HG02588 (cell line): ENCODE measurements around the gene OR7A17.

Source experiments
- ATAC-seq: cut with Tn5 transposase; IDR thresholded peaks from one replicate; pipeline ENCODE4 v1.9.1; 2021; ENCODE audit warnings: mild to moderate bottlenecking, moderate library complexity; ENCODE audit not compliant: unreplicated experiment

OR7A17 gene

DNA sequence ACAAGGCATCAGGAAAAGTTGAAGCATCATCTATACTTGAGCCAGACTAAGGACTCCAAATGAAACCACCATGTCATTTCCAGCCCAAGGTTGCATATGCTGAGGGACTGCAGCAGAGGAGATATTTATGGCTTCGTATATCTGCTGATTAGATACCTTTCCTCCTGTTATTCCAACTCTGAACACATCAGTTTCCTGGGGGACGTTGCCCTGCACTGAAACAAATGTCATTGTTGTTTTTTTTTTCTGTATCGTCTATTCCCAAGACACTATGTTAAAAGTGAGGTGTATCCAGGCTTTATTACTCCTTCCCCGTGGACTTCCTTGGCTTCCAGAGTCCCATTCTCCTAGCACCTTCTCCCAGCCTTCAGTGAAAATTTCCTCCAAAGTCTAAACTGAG lies at the start of gene OR7A17:
OR7A17 (minus strand) TSS at position 101 of the 400 bp plus-strand sequence. CDS start 4,777 bp downstream, outside the sequence.
- ATAC-seq, result no peak

GRCh38 chr19:14933506-14933905 lies 47.6 kb upstream of the OR7A17 start:
- no peak for ATAC-seq

GRCh38 chr19:14916848-14917247 lies 30.9 kb upstream of the OR7A17 start:
- no peak for ATAC-seq

DNA sequence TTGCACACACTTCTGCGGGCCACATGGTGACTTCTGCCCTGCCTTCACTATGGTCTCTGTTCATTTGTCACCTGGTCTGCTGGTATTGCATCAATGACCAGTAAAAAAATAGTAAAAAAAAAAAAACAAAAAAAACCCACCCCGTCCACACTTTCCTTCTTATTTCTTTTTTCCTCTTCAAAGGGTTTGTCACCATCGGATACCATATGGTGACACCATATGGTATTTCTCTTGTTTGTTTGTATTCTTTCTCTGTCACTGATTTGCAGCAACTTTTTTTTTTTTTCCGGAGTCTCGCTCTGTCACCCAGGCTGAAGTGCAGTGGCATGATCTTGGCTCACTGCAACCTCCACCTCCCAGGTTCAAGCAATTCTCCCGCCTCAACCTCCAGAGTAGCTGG lies 29.2 kb upstream of the OR7A17 start:
- ATAC-seq, result no peak

DNA sequence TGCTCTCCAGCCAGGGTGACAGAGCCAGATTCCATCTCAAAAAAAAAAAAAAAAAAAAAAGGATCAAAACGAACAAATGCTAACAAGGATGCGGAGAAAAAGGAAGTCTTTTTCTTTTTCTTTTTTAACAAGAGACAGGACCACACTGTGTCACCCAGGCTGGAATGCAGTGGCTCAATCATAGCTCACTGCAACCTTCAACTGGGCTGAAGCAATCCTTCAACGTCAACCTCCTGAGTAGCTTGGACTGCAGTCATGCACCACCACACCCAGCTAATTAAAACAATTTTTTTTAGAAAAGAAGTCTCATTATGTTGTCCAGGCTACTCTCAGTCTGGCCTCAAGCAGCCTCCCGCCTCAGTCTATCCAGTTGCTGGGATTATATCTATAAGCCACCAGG lies 20.8 kb upstream of the OR7A17 start:
- no peak for ATAC-seq

DNA sequence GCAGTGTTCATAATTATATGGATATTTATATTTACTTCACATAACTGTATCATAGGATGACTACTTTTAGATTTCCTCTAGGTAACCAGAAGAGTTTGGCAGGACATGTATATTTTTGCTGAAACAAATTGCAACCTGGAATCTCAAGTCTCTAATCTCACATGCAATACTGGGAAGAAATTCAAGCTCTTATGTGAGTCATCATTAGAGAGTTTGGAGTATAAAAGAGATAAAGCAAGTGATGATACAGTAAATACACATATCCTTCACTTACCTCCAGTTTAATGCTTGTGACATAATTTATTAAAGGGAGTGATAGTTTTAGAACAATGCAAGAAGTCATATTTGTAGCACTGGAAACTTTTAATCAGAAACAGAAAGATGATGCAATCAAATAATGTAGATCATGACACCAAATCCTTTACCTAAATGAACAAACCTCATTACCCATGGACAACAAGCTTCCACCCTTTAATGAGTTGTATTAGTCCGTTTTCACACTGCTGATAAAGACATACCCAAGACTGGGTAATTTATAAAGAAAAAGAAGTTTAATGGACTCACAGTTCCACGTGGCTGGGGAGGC lies 15.8 kb upstream of the OR7A17 start:
- no peak for ATAC-seq

DNA sequence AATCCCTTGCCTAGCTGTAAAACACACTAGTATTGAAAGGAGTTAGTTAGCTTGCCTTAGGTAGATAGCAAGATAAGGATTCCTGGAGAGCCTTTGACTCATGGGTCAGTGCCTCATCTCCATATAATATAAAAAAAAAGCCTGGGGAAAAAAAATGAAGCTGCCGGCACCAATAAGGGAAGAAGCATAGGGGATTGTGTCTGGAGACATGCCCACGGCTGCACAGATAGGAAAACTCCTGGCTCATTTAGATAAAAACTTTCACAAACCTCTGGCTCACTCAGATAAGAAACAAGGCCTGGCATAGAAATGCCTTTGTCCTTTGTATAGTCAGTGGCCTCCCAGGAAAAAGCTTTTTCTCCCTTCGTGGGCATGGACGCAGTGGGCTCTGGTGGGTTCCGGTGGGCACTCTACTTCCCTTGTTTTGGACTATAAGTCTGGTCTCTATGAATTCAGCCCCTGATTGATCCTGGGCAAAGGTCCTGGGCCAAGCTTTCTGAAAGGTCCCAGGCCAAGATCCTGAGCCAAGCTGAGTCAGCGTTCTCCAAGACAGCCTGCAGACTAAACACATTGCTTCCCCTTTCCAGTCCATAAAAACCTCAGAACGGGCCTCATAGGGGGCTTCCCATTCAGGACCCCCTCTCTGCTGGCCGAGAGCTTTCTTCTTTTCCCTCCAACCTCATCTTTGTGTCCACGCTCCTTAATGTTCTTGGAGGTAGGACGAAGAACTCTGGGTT lies 4.9 kb upstream of the OR7A17 start:
- ATAC-seq, result no peak

DNA sequence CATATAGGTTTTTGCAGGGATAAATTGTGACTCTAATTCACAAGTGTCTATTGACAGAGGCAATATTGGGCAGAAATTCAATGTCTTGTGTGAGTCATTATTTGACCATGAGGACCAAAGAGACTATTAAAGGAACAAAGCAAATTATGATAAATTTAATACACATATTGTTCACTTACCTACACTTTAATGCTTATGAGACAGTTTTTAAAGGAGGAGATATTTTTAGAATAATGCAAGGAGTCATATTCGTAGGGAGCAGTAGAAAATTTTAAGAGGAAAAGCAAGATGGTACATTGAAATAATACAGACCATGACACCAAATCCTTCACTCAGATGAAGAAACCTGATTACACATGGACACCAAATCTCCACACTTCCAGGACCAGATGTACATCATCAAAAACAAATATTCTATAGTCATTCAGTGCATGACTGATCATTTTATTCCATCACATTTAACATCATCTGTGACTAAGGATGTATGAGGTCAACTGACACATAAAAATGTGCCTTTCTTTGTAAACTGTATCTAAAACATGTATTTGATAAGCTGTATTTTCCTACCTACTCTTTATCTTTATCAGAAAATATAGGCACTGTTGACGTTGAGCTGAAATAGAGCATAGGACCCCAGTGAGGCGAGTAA lies 4.2 kb upstream of the OR7A17 start:
- no peak for ATAC-seq

GRCh38 chr19:14871619-14872230 lies 14.2 kb downstream of the OR7A17 start:
- ATAC-seq, result no peak

- ATAC-seq, result no peak
These were observed 17.4 kb downstream of the OR7A17 start for GRCh38 chr19:14868497-14868896.

DNA sequence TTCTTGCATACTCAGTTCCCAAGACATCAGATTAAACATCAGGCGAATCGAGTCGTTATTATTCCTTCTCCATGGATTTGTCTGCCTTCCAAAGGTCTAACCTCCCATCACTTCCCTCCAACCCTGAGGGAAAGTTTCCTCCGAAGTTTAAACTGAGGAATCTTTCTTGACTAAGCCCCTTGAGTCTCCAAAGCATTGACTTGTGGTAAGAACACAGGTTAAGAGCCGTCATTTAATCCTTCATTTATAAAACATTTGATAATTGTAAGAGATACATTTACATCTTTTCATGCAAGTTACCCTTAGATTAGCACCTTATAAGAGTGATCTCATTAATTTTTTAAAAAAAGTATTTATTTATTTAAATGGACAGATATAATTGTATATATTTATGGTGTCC lies 37.1 kb downstream of the OR7A17 start, which contains the start of gene OR7A10:
OR7A10 (minus strand) TSS at position 101 of the 400 bp plus-strand sequence. CDS start 7,045 bp downstream, outside the sequence.
- no peak for ATAC-seq

- no peak for ATAC-seq
These were observed 42.4 kb downstream of the OR7A17 start for GRCh38 chr19:14843578-14843977.

- ATAC-seq, result no peak
These were observed 42.8 kb downstream of the OR7A17 start for GRCh38 chr19:14843169-14843568.

DNA sequence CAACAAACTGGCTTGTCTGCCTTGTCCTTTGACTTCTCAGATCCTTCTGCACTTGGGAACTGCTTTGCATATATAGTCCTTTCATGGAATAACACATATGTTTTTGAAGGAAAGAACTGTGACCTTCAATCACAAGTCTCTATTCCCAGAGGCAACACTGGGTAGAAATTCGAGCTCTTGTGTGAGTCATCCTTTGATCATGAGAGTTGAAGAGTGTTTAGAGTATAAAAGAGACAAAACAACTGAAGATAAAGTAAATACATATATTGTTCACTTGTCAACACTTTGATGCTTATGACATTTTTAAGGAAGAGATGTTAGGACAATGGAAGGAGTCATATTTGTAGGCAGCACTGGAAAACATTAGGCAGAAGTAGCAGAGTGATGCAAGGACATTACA lies 45.7 kb downstream of the OR7A17 start:
- ATAC-seq, result no peak

DNA sequence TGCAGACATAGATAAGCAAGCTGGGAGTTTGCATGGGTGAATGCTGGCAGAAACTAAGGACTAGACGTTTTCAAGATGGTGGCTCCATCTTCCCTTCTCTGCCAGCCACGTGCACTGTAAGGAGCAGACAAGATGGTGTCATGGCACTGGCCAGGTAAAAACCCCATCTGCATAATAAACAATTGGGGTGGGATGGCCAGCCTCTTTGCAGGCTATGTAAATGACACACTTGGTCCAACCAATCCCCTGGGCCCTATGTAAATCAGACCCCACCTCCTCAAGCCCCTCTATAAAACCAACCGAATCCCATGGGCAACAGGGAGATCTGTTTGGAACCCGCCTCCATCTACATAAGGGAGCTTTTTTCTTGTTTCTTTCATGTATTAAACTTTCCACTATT lies 48.5 kb downstream of the OR7A17 start:
- no peak for ATAC-seq

GRCh38 chr19:14835011-14835410 lies 50.9 kb downstream of the OR7A17 start, which contains the start of the genes OR7A5 and OR7C1:
TSS of gene OR7A5 (minus strand) at chr19:14835185. CDS start at chr19:14828241, 6,944 bp downstream.
TSS of gene OR7C1 (minus strand) at chr19:14835185. CDS start at chr19:14800136, 35,049 bp downstream.
- no peak for ATAC-seq

DNA sequence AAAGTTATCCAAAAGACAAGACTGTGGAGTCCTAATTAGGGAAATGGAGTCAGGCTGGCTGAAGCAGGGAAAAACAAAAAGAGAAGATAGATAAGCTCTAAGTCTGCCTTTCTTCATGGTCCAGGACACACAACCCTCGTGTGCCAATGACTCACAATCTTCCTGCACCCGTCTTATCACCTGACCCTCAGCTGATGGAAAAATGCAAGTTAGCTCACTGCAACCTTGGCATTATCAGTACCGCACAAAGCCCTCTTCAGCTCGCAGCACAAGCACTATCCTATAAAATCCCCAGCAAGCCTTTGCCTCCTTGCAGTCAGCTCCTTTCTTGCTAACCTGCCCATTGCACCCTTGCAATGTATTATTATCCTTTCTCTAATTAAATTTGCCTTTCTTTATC lies 55.2 kb downstream of the OR7A17 start:
- ATAC-seq, result no peak
